Cardiac muscle cell (in vitro differentiated cells and primary cell): Measurements from ENCODE around the gene MICOS13. TPM values are rescaled to one million over a fixed set of nuclear protein-coding genes. Genes with fewer than 3 reads are reported as not detected.

ENCODE experiments used
- DNase-seq, 2 donors: peaks; one replicate each; pipeline versions ENCODE4 v3.0.0 to v3.0.0-alpha.2; 2010 to 2017; ENCODE audit warnings: low read depth in 1 of 2, low spot score in 1 of 2
- H3K27ac ChIP-seq: fragments of 200-600 bp; sonication (generic); 2 replicates; pipeline ENCODE4 v1.5.1; 2016
- H3K27me3 ChIP-seq: fragments of 200-600 bp; sonication (generic); 2 replicates; pipeline ENCODE4 v1.6.0; 2016; ENCODE audit warnings: control low read depth
- H3K36me3 ChIP-seq: fragments of 200-600 bp; sonication (generic); 2 replicates; pipeline ENCODE4 v1.5.1; 2016; ENCODE audit warnings: control low read depth
- H3K4me1 ChIP-seq: fragments of 200-600 bp; sonication (generic); 2 replicates; pipeline ENCODE4 v1.8.1; 2017; ENCODE audit warnings: low read depth, mild to moderate bottlenecking, mixed run types
- H3K4me3 ChIP-seq: fragments of 200-600 bp; sonication (generic); 2 replicates; pipeline ENCODE4 v1.5.1; 2016; ENCODE audit warnings: mild to moderate bottlenecking
- H3K9me3 ChIP-seq: fragments of 200-600 bp; sonication (generic); 2 replicates; pipeline ENCODE4 v1.5.1; 2017; ENCODE audit warnings: low read depth, mild to moderate bottlenecking, control low read depth
- CTCF ChIP-seq: IDR thresholded peaks from 2 replicates; pipeline ENCODE4 v1.5.1; 2012; ENCODE audit warnings: low read depth, mild to moderate bottlenecking, low read length
- polyA plus RNA-seq: library from polyadenylated mRNA; unstranded; fragments of >200 nt; fragmentation: Nextera tagmentation; extraction: Ambion mirVana; gene quantifications from 2 replicates; pipeline ENCODE4 v1.2.1, GENCODE V29; 2016
- total RNA-seq: library from RNA; depleted of rRNA; stranded (reverse); fragments of >200 nt; gene quantifications from 2 replicates; pipeline ENCODE4 v1.2.3, GENCODE V29; 2016

Gene MICOS13
- total and polyA plus RNA-seq, 2 experiments from 2014 or later, result 59.1 to 173 TPM

GRCh38 chr19:5642204-5642603 is 38.1 kb downstream of the MICOS13 start:
- no peak for DNase-seq
- Histone ChIP-seq H3K36me3 (peaks cover 51% of the 10 kb centered on the region), H3K27ac (no peak overlapping the region), H3K9me3 (no peaks in the 10 kb centered on the region), H3K4me1 (no peaks in the 10 kb centered on the region), H3K27me3 (no peaks in the 10 kb centered on the region), H3K4me3 (no peak overlapping the region)
- no peak for TF ChIP-seq CTCF

GRCh38 chr19:5641171-5641570 is 39.1 kb downstream of the MICOS13 start:
- peaks cover 41% of the 10 kb centered on the region for H3K36me3 ChIP-seq
- H3K27ac ChIP-seq, result peak overlapping the region; percentile 34

GRCh38 chr19:5637971-5638370 is 42.3 kb downstream of the MICOS13 start:
- no peaks in the 10 kb centered on the region for H3K4me1 ChIP-seq
- DNase-seq, result no peak
- no peaks in the 10 kb centered on the region for H3K9me3 ChIP-seq
- H3K27me3 ChIP-seq, result no peaks in the 10 kb centered on the region
- no peak overlapping the region for H3K27ac ChIP-seq
- H3K4me3 ChIP-seq, result no peak overlapping the region
- TF ChIP-seq CTCF, result no peak
- H3K36me3 ChIP-seq, result peaks cover 11% of the 10 kb centered on the region

More at GRCh38 chr19:5641171-5641570, 39.1 kb downstream of the MICOS13 start:
- no peak for DNase-seq
- no peak for TF ChIP-seq CTCF
- no peaks in the 10 kb centered on the region for H3K9me3 ChIP-seq
- no peak overlapping the region for H3K4me3 ChIP-seq
- no peaks in the 10 kb centered on the region for H3K27me3 ChIP-seq
- H3K4me1 ChIP-seq, result no peaks in the 10 kb centered on the region

- no peak for TF ChIP-seq CTCF
- no peaks in the 10 kb centered on the region for H3K36me3 ChIP-seq
- no peaks in the 10 kb centered on the region for H3K4me1 ChIP-seq
- H3K27me3 ChIP-seq, result no peaks in the 10 kb centered on the region
- H3K9me3 ChIP-seq, result no peaks in the 10 kb centered on the region
- no peak for DNase-seq
- no peak overlapping the region for H3K27ac ChIP-seq
- H3K4me3 ChIP-seq, result no peak overlapping the region
Measured at GRCh38 chr19:5635427-5635826, 44.9 kb downstream of the MICOS13 start.

GRCh38 chr19:5632657-5633056 is 47.7 kb downstream of the MICOS13 start:
- Histone ChIP-seq H3K36me3 (peaks cover 18% of the 10 kb centered on the region), H3K4me1 (no peaks in the 10 kb centered on the region), H3K9me3 (no peaks in the 10 kb centered on the region), H3K4me3 (no peak overlapping the region), H3K27me3 (no peaks in the 10 kb centered on the region), H3K27ac (no peak overlapping the region)
- DNase-seq, result no peak
- no peak for TF ChIP-seq CTCF

- no peaks in the 10 kb centered on the region for H3K4me1 ChIP-seq
- H3K9me3 ChIP-seq, result no peaks in the 10 kb centered on the region
- no peaks in the 10 kb centered on the region for H3K27me3 ChIP-seq
- peaks cover 23% of the 10 kb centered on the region for H3K36me3 ChIP-seq
- H3K27ac ChIP-seq, result no peak overlapping the region
- TF ChIP-seq CTCF, result no peak
- no peak for DNase-seq
- H3K4me3 ChIP-seq, result no peak overlapping the region
Measured at GRCh38 chr19:5632241-5632612, 48.1 kb downstream of the MICOS13 start.
